ENCODE data around the gene VEGFC.
A peak's percentile ranks its signal among the peaks of the same experiment; 100 is the strongest.

The VEGFC gene

GRCh38 chr4:176798540-176798939 lies 5.8 kb upstream of the VEGFC start:
- DNase-seq (ENCODE audit: low spot score) = no peak

GRCh38 chr4:176795441-176795840 lies 2.7 kb upstream of the VEGFC start:
- no peak for DNase-seq (ENCODE audit: low spot score)

GRCh38 chr4:176794651-176795050 lies 1.9 kb upstream of the VEGFC start:
- no peak for DNase-seq (ENCODE audit: low spot score)

GRCh38 chr4:176794151-176794550 lies 1.4 kb upstream of the VEGFC start:
- no peak for DNase-seq (ENCODE audit: low spot score)

GRCh38 chr4:176793060-176793605 lies 411 bp upstream of the VEGFC start:
- no peak for DNase-seq (ENCODE audit: low spot score)

- peak; percentile 69 for DNase-seq (ENCODE audit: low spot score)
Measured at GRCh38 chr4:176791591-176792325, 964 bp downstream of the VEGFC start.

GRCh38 chr4:176790398-176790797 lies 2.3 kb downstream of the VEGFC start:
- DNase-seq (ENCODE audit: low spot score) = no peak

GRCh38 chr4:176789955-176790354 lies 2.8 kb downstream of the VEGFC start:
- DNase-seq (ENCODE audit: low spot score) = peak; percentile 58

GRCh38 chr4:176788971-176789370 lies 3.8 kb downstream of the VEGFC start:
- DNase-seq (ENCODE audit: low spot score) = no peak

- no peak for DNase-seq (ENCODE audit: low spot score)
Measured at GRCh38 chr4:176788248-176788647, 4.5 kb downstream of the VEGFC start.

- DNase-seq (ENCODE audit: low spot score) = no peak
Measured at GRCh38 chr4:176784816-176785215, 7.9 kb downstream of the VEGFC start.

GRCh38 chr4:176782794-176783193 lies 9.9 kb downstream of the VEGFC start:
- DNase-seq (ENCODE audit: low spot score) = no peak

GRCh38 chr4:176782191-176782590 lies 10.5 kb downstream of the VEGFC start:
- no peak for DNase-seq (ENCODE audit: low spot score)

GRCh38 chr4:176781739-176782100 lies 11.0 kb downstream of the VEGFC start:
- no peak for DNase-seq (ENCODE audit: low spot score)

- no peak for DNase-seq (ENCODE audit: low spot score)
Measured at GRCh38 chr4:176780995-176781738, 11.6 kb downstream of the VEGFC start.

GRCh38 chr4:176779421-176779820 lies 13.3 kb downstream of the VEGFC start:
- no peak for DNase-seq (ENCODE audit: low spot score)

- no peak for DNase-seq (ENCODE audit: low spot score)
Measured at GRCh38 chr4:176778491-176778890, 14.2 kb downstream of the VEGFC start.

GRCh38 chr4:176778063-176778462 lies 14.7 kb downstream of the VEGFC start:
- DNase-seq (ENCODE audit: low spot score) = no peak

- no peak for DNase-seq (ENCODE audit: low spot score)
Measured at GRCh38 chr4:176775338-176775737, 17.4 kb downstream of the VEGFC start.

GRCh38 chr4:176774852-176775251 lies 17.9 kb downstream of the VEGFC start:
- no peak for DNase-seq (ENCODE audit: low spot score)

- no peak for DNase-seq (ENCODE audit: low spot score)
Measured at GRCh38 chr4:176769514-176769913, 23.2 kb downstream of the VEGFC start.

- DNase-seq (ENCODE audit: low spot score) = no peak
Measured at GRCh38 chr4:176767183-176767582, 25.5 kb downstream of the VEGFC start.

- no peak for DNase-seq (ENCODE audit: low spot score)
Measured at GRCh38 chr4:176762661-176763308, 29.9 kb downstream of the VEGFC start.

Measured in D341Med (cell line).